Measurements from ENCODE around the gene ZNF143.
A peak's percentile ranks its signal among the peaks of the same experiment; 100 is the strongest.

ZNF143 gene

GRCh38 chr11:9565822-9566560 is 105.2 kb downstream of the ZNF143 start:
- TF ChIP-seq CTCF (IDR thresholded peaks at IDR 0.05; ENCODE audit: extremely low read depth, insufficient read depth, missing control alignments) = no peak
- in situ Hi-C loops (cut with MboI; ENCODE audit: low pct_unique_long_range_greater_than_20kb, low sequenced_read_pairs, unreplicated experiment) = no loop called here
- peak; percentile 79 for DNase-seq (ENCODE audit: low spot score)

GRCh38 chr11:9566561-9567063 is 105.8 kb downstream of the ZNF143 start:
- in situ Hi-C loops (cut with MboI; ENCODE audit: low pct_unique_long_range_greater_than_20kb, low sequenced_read_pairs, unreplicated experiment) = no loop called here
- no peak for TF ChIP-seq CTCF (IDR thresholded peaks at IDR 0.05; ENCODE audit: extremely low read depth, insufficient read depth, missing control alignments)
- no peak for DNase-seq (ENCODE audit: low spot score)

GRCh38 chr11:9567401-9567800 is 106.6 kb downstream of the ZNF143 start:
- in situ Hi-C loops (cut with MboI; ENCODE audit: low pct_unique_long_range_greater_than_20kb, low sequenced_read_pairs, unreplicated experiment) = no loop called here
- no peak for TF ChIP-seq CTCF (IDR thresholded peaks at IDR 0.05; ENCODE audit: extremely low read depth, insufficient read depth, missing control alignments)

GRCh38 chr11:9568161-9568853 is 107.5 kb downstream of the ZNF143 start:
- in situ Hi-C loops (cut with MboI; ENCODE audit: low pct_unique_long_range_greater_than_20kb, low sequenced_read_pairs, unreplicated experiment) = no loop called here
- TF ChIP-seq CTCF (IDR thresholded peaks at IDR 0.05; ENCODE audit: extremely low read depth, insufficient read depth, missing control alignments) = no peak
- DNase-seq (ENCODE audit: low spot score) = no peak

More at GRCh38 chr11:9567401-9567800, 106.6 kb downstream of the ZNF143 start:
- no peak for DNase-seq (ENCODE audit: low spot score)

- no peak for TF ChIP-seq CTCF (IDR thresholded peaks at IDR 0.05; ENCODE audit: extremely low read depth, insufficient read depth, missing control alignments)
- no peak for DNase-seq (ENCODE audit: low spot score)
- in situ Hi-C loops (cut with MboI; ENCODE audit: low pct_unique_long_range_greater_than_20kb, low sequenced_read_pairs, unreplicated experiment) = no loop called here
Measured at GRCh38 chr11:9568854-9569587, 108.2 kb downstream of the ZNF143 start.

- TF ChIP-seq CTCF (IDR thresholded peaks at IDR 0.05; ENCODE audit: extremely low read depth, insufficient read depth, missing control alignments) = no peak
- DNase-seq (ENCODE audit: low spot score) = no peak
- in situ Hi-C loops (cut with MboI; ENCODE audit: low pct_unique_long_range_greater_than_20kb, low sequenced_read_pairs, unreplicated experiment) = no loop called here
Measured at GRCh38 chr11:9569588-9570164, 108.9 kb downstream of the ZNF143 start.
